Small intestine (tissue), 7 donors: Measurements from ENCODE around the gene CXXC5. TPM values are rescaled to one million over a fixed set of nuclear protein-coding genes. Genes with fewer than 3 reads are reported as not detected.

Experiments used
- DNase-seq, 2 donors: peaks; one replicate each; pipeline versions ENCODE4 v3.0.0 to v3.0.0-alpha.2; 2013
- FAIRE-seq: peaks from 2 replicates; lab custom pipeline; 2012; peaks lifted over from hg19 to GRCh38; lab: Jason Lieb, UNC
- H3K27ac ChIP-seq, 3 donors: one replicate each; pipeline ENCODE4 v1.5.1; 2013; ENCODE audit warnings: low read length in 2 of 3, mild to moderate bottlenecking in 2 of 3, control low read depth in 1 of 3, inconsistent platforms in 1 of 3, low read depth in 1 of 3, moderate library complexity in 1 of 3
- H3K27me3 ChIP-seq, 3 donors: one replicate each; pipeline ENCODE4 v1.6.1; 2013; ENCODE audit warnings: low read length in 3 of 3, inconsistent platforms in 1 of 3; ENCODE audit not compliant: control insufficient read depth in 3 of 3, insufficient read depth in 3 of 3
- H3K36me3 ChIP-seq, 3 donors: one replicate each; pipeline ENCODE4 v1.6.1; 2013; ENCODE audit warnings: low read length in 3 of 3, inconsistent platforms in 1 of 3, low read depth in 1 of 3, mild to moderate bottlenecking in 1 of 3, moderate library complexity in 1 of 3; ENCODE audit not compliant: control insufficient read depth in 3 of 3, insufficient read depth in 2 of 3
- H3K4me1 ChIP-seq, 3 donors: one replicate each; pipeline ENCODE4 v1.6.1; 2013; ENCODE audit warnings: low read length in 2 of 3, inconsistent platforms in 1 of 3, low read depth in 1 of 3, mild to moderate bottlenecking in 1 of 3, moderate library complexity in 1 of 3; ENCODE audit not compliant: control insufficient read depth in 3 of 3, insufficient read depth in 2 of 3
- H3K4me3 ChIP-seq, 3 donors: one replicate each; pipeline ENCODE4 v1.5.1; 2013; ENCODE audit warnings: low read length in 3 of 3, control low read depth in 1 of 3, inconsistent platforms in 1 of 3, low read depth in 1 of 3, mild to moderate bottlenecking in 1 of 3, moderate library complexity in 1 of 3
- H3K9me3 ChIP-seq, 2 donors: one replicate each; pipeline ENCODE4 v1.6.1; 2013; ENCODE audit warnings: low read depth in 1 of 2, low read length in 1 of 2; ENCODE audit not compliant: control insufficient read depth in 2 of 2, insufficient read depth in 1 of 2
- WGBS, 3 donors: extraction: QIAGEN DNeasy Blood & Tissue Kit; methylation state at CpG; one replicate each; pipeline ENCODE4 v1.1.7; 2013; 5-methylcytosine and 5-hydroxymethylcytosine counted together
- polyA plus RNA-seq, 4 donors: library from polyadenylated mRNA; stranded (reverse) in 3 of 4; unstranded in 1 of 4; fragments of 200-250 nt in 3 of 4; fragments of 120-200 nt in 1 of 4; gene quantifications; one replicate each; pipeline versions ENCODE4 v1.2.1 to v1.2.3, GENCODE V29; 2013
- donor health status: healthy with polysubstance abuse.
- donor health status: control.
- donor health status: control.
- donor health status: Bipolar disorder and iron deficiency.
- donor health status: healthy.

The CXXC5 gene
- polyA plus RNA-seq, 4 donors = 3.8 to 89.4 (median 18.2) TPM

GRCh38 chr5:139650689-139651042 is 2.5 kb downstream of the CXXC5 start:
- FAIRE-seq (no peak), DNase-seq (peak in 1 of 2 donors; percentile 67)
- Histone ChIP-seq H3K4me1 (peaks cover 2 to 69% (median 30%) of the 10 kb centered on the region in 3 donors), H3K9me3 (no peaks in the 10 kb centered on the region), H3K36me3 (peaks cover 0 to 30% (median 0%) of the 10 kb centered on the region in 3 donors), H3K27me3 (no peaks in the 10 kb centered on the region), H3K4me3 (peak overlapping the region; percentile 68 to 79 (median 73)), H3K27ac (peak overlapping the region in 2 of 3 donors; percentile 61 to 89)
- WGBS, 3 donors = 6 to 8% (median 8%) methylated on average over 13 of the region's 13 CpGs

DNA sequence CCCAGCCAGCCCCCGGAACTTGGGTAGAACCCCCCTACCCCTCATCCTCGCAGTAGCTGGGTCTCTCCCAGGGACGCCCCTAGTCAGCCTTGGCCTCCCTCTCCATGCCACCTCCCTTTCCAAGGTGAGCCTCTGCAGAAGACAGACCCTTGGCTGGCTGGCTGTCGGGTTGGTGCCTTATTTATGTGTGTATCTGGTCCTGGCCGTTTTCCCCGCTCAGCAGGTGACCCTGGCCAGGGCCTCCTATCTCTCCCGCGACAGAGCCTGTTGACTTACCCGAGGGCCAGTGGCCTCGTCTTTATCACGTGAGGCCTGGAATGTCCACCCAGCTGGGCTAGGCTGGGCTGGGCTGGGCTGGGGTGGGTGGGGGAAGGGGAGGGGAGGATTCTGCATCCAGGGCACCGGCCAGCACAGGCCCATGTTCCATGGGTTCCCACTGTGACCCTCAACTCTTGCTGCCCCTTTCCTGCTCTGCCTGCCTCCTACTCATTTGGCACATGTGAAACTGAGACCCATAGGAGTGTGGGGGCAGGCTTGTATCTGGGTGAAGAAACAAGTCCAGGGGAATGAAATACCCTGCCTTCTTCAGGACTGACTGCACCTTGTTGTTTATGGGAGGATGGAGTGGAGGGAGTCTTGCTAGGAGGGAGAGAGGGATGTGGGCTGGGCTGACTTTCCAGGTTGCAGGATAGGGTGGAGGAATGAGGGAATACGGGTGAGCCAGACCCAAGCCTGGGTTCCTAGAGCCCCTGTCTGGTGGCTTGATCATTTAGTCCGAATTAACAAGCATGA is 3.1 kb downstream of the CXXC5 start:
- peak overlapping the region in 1 of 3 donors; percentile 79 for H3K4me3 ChIP-seq
- DNase-seq = peak in 1 of 2 donors; percentile 78
- WGBS, 3 donors = 20 to 28% (median 26%) methylated on average over 14 of the region's 14 CpGs
- H3K9me3 ChIP-seq = no peaks in the 10 kb centered on the region
- H3K36me3 ChIP-seq = peaks cover 0 to 36% (median 0%) of the 10 kb centered on the region in 3 donors
- peaks cover 2 to 69% (median 33%) of the 10 kb centered on the region in 3 donors for H3K4me1 ChIP-seq
- H3K27ac ChIP-seq = peak overlapping the region in 2 of 3 donors; percentile 61 to 89
- H3K27me3 ChIP-seq = no peaks in the 10 kb centered on the region
- no peak for FAIRE-seq

DNA sequence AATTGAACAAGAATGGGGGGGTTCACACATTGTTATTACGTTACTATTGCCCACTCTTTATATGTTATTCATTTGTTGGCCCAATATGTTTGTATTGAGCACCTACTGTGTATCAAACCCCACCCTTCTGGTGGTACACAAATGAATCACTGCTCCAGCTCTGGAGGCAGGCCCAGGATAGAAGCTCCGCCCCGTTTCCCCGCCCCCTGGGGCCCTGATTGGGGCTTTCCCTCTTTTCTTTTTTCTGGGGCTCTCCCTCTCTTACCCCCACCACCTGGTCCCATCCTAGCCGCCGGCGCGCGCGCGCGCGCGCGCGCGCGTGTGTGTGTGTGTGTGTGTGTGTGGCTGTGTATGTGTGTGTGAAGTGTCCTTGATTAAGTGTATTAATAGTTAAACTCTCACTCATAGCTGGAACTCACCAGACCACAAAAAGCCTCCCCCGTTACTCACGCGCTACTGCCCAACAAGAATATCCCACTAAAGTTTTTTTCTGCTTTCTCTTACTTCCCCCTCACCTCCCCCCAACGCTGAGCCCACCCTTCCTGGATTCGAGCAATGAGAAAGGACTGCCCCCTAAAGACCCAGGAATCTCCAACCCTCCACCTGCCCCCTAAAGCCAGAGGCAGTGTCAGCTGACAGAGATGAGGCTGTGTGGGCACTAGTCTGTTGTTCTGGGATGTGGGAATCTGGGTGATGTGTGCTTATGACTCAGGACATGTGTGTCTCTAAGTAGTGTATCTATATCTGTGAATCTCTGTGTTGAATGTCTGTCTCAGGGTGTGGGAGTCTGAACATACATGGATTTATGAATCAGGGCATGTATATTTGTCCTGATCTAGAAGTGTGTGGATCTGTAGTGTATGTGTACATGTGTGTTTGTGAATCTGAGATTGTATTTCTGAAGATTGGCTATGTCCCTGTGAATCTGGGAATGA is 4.0 kb downstream of the CXXC5 start:
- no peak for FAIRE-seq
- peaks cover 0 to 41% (median 0%) of the 10 kb centered on the region in 3 donors for H3K36me3 ChIP-seq
- WGBS, 3 donors = 5 to 9% (median 7%) methylated on average over 16 to 23 of the region's 23 CpGs
- H3K9me3 ChIP-seq = no peaks in the 10 kb centered on the region
- H3K27ac ChIP-seq = peak overlapping the region in 2 of 3 donors; percentile 73 to 89
- H3K4me3 ChIP-seq = peak overlapping the region in 1 of 3 donors; percentile 79
- DNase-seq = peak; percentile 47 to 87
- H3K27me3 ChIP-seq = no peaks in the 10 kb centered on the region
- H3K4me1 ChIP-seq = peaks cover 2 to 65% (median 31%) of the 10 kb centered on the region in 3 donors

DNA sequence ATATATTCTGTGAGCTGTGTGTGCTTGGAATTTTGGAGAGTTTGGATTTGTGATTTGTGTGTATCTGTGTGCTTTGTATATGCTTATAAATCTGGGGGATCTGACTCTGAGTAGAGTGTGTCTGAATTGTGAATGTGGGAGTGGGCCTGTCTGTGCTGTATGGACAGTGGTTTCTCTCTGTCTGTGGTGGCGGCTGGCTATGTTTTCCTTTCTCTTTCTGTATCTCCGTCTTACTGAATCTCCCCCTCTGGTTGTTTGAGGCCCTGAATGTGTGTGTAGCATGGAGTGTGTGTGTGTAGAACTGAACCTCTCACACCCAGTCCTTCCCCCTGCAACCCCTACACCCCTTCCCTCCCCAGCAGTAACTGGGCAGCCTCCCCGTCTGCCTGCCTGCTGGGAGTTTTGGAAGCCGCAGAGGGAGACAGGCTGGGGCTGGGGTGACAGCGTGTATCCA is 4.7 kb downstream of the CXXC5 start:
- Histone ChIP-seq H3K4me3 (peak overlapping the region in 1 of 3 donors; percentile 12), H3K27me3 (no peaks in the 10 kb centered on the region), H3K4me1 (peaks cover under 1 to 65% (median 27%) of the 10 kb centered on the region in 3 donors), H3K9me3 (no peaks in the 10 kb centered on the region), H3K27ac (peak overlapping the region in 2 of 3 donors; percentile 73 to 89), H3K36me3 (peaks cover 0 to 47% (median 0%) of the 10 kb centered on the region in 3 donors)
- DNase-seq = peak in 1 of 2 donors; percentile 59
- FAIRE-seq = no peak
- 32 to 39% (median 33%) methylated on average over 5 of the region's 5 CpGs for WGBS, 3 donors

GRCh38 chr5:139653616-139654015 is 5.5 kb downstream of the CXXC5 start:
- peaks cover 0 to 73% (median 28%) of the 10 kb centered on the region in 3 donors for H3K4me1 ChIP-seq
- no peak for FAIRE-seq
- H3K4me3 ChIP-seq = no peak overlapping the region

GRCh38 chr5:139654464-139654863 is 6.3 kb downstream of the CXXC5 start:
- no peak for FAIRE-seq
- Histone ChIP-seq H3K27ac (peak overlapping the region in 2 of 3 donors; percentile 36 to 89), H3K36me3 (peaks cover 0 to 59% (median 0%) of the 10 kb centered on the region in 3 donors)

More at GRCh38 chr5:139653616-139654015, 5.5 kb downstream of the CXXC5 start:
- Histone ChIP-seq H3K36me3 (peaks cover 0 to 54% (median 0%) of the 10 kb centered on the region in 3 donors), H3K9me3 (no peaks in the 10 kb centered on the region), H3K27ac (peak overlapping the region in 2 of 3 donors; percentile 36 to 89), H3K27me3 (no peaks in the 10 kb centered on the region)
- no peak for DNase-seq
- WGBS, 3 donors = 41 to 57% (median 47%) methylated on average over 5 of the region's 5 CpGs

DNA sequence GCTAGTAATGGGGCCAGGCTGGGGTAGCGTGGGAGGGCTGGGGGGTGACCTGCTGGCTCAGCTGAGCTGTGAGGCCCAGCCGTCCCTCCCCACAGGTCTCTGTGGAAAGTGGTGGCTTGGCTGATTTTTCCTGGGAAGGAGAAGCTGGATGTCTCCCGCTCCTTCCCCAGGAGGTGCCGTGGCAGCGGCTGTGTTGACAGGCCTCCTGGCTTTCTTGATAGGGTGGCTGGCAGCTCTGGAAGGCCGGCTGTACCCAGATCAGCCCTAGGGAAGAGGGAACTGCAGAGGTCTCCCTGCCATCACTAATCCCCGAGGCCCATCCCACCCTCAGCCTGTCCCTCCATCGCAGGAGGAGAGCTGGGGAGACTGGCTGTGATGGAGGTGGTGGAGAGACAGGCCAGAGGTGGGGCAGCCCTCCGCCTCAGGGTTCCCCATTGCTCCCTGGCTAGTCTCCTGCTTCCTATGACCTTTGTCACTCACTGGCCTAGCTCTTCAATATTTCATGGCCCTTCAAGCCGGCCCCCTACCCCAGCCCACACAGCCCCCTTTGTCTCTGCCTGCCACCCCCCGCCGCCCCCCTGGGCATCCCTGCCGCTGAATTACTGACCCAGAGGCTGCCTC is 6.8 kb downstream of the CXXC5 start:
- DNase-seq (peak in 1 of 2 donors; percentile 60), FAIRE-seq (no peak)
- Histone ChIP-seq H3K4me3 (no peak overlapping the region), H3K36me3 (peaks cover 0 to 63% (median 0%) of the 10 kb centered on the region in 3 donors), H3K9me3 (no peaks in the 10 kb centered on the region), H3K4me1 (peaks cover 0 to 87% (median 29%) of the 10 kb centered on the region in 3 donors), H3K27ac (peak overlapping the region in 2 of 3 donors; percentile 73 to 89), H3K27me3 (no peaks in the 10 kb centered on the region)
- 66 to 70% (median 67%) methylated on average over 13 of the region's 13 CpGs for WGBS, 3 donors

More at GRCh38 chr5:139654464-139654863, 6.3 kb downstream of the CXXC5 start:
- DNase-seq = no peak
- Histone ChIP-seq H3K4me3 (no peak overlapping the region), H3K27me3 (no peaks in the 10 kb centered on the region), H3K4me1 (peaks cover 0 to 82% (median 30%) of the 10 kb centered on the region in 3 donors), H3K9me3 (no peaks in the 10 kb centered on the region)
- 77 to 89% (median 80%) methylated on average over 3 of the region's 3 CpGs for WGBS, 3 donors
